GM21619 (cell line): Measurements from ENCODE around the gene ADRM1.

Experiments
- ATAC-seq: cut with Tn5 transposase; IDR thresholded peaks from one replicate; pipeline ENCODE4 v1.9.1; 2021; ENCODE audit not compliant: unreplicated experiment

Gene ADRM1

DNA sequence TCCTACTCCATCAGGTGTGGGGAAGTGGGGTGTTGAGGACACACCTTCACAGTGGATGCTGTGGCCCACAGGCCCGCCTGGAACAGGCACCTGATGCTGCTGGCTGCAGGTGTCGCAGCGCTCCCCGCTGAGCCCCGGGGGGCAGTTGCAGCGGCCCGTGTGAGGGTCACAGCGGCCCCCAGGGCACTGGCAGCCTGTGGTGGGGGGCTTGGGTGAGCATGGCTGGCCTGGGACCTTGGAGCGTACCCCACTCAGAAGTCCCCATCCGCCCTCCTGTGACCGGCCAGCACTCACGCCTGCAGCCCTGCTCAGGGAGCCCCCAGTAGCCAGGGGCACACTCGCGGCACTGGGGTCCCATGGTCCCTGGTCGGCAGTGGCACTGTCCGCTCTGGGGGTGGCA is 19.2 kb downstream of the ADRM1 start:
- no peak for ATAC-seq

DNA sequence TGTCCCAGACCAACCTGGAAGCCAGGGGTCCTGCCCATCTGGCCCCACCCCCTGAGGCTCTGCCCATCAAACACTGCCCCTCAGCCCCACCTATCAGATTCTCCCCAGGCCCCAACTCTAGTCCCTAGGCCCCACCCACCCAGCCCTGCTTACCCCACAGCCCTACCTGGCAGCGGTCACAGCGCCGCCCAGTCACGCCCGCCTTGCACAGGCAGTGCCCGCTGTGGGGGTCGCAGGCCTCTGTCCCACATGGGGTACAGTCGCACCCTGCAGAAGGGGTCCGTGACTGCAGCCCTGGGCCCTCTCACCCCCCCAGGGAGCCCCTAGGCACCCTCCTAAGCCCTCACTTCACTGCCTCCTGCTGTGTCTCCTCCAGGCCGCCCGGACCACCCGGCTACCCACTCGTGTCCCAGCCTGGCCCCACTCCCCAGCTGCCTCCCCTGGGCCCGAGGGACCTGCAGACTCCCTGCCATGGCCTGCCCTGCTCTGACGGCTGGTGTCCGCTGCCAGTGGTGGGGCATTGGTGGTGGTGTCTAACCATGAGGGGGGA is 19.8 kb downstream of the ADRM1 start:
- ATAC-seq: no peak

DNA sequence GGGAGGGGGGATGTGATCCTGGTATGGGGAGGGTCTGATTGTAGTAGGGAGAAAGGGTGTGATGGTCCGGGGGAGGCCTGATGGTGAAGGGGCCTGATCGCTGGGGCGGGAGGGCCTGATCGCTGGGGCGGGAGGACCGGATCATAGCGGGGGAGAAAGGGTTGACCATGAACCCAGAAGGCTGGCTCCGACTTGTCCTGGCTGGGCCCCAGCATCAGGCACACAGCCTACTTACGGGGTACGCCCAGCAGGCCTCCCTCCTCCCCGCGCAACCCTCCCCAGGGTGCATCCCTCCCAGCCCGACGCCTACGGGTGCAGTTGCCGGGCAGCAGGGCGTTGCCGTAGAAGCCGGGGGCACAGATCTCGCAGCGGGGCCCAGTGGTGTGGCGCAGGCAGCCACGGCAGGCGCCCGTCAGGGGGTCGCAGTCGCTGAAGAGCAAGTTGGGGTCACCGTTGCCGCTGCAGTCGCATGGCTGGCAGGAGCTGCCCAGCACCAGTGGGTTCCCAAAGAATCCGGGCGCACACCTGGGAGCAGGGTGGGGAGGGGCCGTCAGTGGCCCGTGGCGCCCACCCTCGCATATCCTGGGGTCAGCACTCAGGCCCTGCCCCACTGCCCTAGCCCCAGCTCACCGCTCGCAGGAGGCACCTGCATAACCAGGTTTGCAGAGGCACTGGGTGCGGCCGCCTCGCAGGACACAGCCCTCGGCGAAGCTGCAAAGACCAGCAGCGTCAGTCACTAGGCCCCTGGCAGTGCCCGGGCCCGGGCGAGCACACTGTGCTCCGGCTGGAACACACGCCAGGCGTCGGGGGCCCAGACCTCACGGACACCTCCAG is 20.6 kb downstream of the ADRM1 start:
- no peak for ATAC-seq

DNA sequence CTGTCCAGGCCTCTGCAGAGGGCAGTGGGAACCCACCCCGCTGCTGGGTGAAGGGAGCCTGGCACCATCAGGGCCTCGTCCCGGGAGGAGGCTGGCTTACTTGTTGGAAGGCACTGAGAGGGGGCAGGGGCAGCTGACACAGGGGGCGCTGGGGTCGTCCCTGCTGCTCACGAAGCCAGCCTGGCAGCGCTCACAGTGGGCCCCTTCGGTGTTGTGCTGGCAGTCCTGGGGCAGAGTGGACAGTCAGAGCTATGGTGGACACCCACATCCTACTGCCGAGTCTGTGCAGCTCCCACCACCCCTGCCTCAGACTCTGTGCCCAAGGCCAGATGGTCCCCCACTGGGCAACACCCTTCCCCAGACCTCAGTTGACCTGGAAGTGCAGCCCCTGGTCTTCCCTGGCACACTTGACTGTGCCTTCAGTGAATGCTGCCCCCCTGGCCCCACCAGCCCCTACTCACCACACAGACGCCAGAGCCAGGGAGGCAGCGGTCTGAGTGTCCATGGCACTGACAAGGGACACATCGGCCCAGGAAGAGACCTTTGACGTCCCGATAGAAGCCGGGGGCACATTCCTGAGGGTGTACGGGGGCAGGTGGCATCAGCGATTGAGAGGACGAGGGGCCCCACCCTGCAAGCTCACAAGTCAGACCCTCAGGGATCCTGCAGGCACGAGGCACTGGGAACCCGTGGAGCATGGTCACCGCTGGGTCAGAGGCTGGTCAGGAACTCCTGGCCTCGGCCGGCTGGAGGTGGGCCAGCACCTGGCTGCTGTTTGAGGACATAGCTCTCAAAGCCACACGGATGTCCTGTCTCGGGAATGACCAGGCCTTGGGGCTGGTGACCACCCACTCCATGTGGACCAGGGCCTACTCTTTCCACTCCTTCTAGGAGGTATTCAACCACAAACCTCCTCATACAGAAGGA is 21.4 kb downstream of the ADRM1 start:
- no peak for ATAC-seq

DNA sequence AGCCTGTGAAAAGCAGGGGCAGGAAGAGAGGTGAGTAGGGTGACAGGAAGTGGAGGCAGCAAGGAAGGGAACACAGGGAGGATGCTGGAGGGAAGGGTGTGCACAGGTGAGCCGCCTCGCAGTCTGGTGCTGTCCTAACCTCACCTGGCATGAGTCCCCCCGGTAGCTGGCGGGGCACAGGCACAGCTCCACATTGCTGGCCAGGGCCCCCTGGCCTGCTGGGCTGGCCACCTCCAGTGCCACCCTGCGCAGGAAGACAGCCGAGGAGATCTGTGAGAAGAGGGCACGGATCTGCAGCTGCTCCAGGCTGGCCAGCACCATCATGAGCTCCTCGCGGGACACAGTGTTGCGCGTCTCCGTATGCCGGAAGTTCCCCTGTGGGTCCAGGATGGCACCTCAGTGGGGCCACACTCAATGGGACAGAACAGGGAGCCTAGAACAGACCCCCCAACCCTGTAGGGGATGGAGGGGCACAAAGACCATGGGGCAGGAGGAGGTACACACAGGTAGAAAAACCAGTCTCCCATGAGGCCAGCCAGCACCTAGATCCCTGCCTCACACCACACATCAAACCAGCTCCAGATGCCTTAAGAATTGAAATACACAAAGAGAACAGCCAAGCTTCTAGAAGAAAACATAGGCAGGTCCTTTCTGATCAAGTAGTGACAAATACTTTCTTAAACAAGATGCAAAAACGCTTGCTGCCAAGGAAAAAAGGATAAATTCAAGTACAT is 22.5 kb downstream of the ADRM1 start:
- ATAC-seq: no peak

DNA sequence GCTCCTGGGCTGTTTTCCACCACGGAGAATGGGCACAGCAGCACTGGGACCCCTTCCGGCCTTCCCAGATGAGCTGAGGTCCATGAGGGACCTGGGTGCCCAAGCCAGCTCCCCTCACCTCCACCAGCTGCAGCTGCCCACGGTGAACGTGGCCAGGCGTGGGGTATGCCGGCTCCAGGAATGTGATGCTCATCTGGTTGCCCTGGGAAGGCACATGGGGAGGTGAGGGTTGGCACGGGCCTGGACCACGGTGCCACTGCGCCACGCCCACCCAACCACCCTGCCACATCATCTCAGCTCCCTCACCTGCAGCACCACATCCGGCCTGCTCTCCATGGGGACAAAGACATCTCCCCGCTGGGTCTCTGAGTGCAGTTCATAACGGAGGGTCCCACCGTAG is 23.8 kb downstream of the ADRM1 start:
- no peak for ATAC-seq

DNA sequence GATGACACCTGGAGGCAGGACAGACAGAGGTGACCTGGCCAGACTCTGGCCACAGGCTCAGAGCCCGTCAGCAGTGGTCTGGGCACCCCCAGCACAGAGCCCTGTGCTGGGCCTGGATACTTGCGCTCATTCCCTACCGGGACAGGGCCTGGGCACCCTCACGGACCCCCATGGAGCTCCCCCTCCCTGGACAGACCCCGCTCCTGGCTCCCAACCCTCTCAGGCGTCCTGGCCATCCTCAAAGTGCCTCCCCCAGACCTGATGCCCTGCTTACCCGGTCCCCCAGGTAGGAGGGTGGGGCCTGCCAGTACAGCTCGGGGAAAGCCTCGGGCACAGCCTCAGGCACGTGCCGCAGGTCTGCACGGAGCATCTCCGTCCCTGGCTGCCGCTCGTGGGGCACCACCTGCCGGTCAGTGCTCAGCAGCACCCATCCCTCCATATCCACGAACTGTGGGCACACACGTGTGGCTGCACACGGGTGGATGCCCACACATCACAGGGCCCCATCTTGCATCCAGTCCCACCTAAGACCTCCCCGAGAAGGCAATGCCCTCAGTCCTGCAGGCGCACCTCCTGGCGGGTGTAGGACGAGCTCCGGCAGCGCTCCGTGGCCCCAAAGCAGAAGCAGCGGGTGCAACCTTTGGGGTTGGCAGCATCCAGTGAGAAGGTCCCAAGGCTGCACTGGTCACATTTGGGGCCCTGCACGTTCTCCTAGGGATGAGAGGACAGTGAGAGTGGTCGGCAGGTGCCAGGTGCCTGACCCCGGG is 24.3 kb downstream of the ADRM1 start:
- ATAC-seq: no peak

DNA sequence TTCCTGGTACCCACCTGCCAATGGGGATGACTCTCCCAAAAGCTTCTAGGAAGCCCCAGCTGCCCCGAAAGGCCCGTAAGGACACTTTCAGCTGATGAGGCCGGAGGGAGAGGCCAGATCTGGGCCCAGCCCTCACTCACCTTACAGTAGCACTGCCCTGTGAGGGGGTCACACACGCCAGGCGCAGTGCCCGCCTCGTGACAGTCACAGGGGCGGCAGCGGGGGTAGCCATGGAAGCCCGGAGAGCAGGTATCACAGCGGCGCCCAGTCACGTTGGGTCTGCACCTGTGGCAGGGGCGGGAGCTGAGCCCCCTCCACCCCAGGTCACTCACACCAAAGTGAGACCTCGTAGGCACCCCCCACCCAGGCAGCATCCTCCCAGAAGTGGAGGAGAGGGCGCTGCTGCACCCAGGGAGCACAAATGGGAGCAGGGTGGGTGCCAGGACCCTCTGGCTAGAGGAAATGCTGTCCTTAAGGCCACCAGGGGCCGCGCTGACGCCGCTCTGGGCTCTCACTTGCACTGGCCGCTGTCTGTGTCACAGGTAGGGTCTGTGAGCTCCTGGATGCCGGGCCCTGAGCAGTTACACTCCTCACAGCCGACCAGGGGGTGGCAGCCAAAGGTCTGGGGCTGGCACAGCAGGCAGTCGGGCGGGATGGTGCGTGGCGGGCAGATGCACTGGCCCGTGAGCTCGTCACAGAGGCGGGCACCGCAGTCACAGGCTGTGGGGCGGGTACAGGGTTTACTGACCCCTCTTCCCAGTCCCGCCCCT is 25.1 kb downstream of the ADRM1 start:
- no peak for ATAC-seq

DNA sequence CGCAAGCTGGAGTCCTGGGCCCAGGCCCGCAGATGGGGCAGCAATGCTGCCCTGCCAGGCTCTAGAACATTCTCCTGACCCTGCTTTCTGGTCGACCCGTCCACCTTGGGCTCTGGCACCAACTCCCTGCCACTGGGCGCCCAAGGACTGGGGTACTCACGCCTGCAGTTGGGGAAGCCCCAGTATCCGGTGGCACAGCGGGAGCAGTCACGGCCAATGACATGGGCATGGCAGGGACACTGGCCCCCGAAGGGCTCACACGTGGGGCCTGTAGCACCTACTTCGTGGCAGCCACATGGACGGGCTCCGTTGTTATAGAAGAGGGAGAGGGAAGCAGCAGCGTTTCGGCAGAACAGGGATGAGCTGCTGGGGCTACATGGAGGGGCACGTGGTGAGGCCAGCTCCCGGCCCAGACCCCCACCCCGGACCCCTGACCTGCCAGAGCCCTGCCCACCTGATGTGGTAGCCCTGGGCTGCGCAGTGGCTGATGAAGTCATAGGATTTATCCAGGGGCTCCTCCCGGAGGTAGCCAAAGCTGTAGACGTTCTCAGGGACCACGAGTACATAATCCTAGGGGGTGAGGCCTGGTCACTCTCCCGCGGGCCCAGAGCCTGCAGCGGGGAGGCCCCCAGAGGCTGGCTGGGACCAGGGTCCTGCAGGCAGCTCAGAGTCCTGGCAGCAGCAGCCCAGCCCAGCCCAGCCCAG is 26.0 kb downstream of the ADRM1 start:
- no peak for ATAC-seq

DNA sequence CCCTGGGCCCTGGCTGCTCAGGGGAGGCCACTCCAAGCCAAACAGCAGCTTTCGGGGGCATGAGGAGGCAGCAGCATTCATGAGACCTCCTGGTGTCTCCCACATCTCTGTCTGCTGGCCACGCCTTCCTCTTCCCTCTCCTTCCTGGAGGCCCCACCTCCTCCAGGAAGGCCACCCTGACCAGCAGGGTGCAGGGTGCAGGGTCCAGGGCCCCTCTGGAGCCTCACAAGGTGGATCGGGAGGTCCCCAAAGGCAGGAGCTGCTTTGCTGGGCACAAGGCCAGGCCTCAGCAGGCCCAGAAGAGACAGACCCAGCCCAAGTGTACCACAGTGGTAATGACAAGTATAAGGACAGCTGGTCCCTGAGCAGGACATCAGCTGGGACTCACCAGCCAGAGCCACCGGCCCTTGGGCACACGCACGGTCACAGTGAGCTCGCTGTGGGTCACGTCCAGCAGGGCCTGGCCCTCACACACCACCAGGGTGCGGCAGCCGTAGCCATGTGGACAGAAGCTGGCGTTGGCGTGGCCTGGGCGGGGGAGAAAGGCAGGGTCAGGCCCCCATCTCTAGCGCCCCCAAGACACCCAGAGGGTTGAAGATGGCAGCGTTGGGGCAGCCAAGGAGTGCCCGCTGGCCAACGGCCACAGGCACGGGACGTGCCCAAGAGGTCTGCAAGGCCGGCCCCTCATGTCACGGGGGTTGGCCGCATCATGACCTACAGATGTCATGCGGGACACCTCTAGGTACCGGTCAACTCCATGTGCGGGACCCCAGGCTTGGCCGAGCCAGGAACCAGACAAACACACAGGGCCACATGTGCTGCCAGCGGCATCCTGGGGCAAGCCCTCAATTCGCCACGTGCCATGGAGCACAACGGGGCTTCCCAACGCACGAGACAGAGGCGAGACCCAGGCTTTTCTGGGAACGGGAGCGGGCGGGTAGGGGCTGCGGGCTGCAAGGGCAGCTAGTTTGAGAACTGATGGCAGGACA is 26.9 kb downstream of the ADRM1 start:
- no peak for ATAC-seq

DNA sequence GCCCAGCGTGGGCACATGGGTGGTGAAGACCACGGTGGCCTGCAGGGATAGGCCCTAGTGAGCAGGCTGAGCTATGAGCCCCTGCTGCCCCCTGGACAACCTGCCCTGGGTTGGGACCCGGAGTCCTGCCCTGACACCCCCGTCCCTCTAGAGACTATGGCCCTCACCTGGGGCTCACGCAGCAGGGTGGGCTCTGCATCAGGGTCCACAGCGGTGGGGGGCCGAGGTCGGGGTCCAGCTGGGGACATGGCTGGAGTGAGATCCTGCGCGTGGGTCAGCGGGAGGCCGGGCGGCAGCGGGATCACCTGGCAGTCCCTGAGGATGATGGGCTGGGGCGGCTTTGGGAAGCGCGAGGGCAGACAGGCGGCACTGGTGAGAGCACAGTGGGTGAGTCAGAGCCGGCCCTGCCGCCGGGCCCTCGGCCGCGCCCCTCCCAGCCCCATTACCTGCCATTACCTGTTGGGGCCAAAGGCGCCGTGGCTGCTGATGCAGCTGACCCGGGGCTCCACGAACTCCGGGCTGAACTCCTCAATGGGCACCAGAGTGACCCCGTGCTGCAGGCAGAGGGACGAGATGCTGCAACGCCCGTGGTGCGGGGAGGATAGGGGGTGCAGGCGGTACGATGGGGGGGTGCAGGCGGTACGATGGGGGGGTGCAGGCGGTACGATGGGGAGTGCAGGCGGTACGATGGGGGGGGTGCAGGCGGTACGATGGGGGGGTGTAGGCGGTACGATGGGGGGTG is 27.9 kb downstream of the ADRM1 start:
- no peak for ATAC-seq

DNA sequence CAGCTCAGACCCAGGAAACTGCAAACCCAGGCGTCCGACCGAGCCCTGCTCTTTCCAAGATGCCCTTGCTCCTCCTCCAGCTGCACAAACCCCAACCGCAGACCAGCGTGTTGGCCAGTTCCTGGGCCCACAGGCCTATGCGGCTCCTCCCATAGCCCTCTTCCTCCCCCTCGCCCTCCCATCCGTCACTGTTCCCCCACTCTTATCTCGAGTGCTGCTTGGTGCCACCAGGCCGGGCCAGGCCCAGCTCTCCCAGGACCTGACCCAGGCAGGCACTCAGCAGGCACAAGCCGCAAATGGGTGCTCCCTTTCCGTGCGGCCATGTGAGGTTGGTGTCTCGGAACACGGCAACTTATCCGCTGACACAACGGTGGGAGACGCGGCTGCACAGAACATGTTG is 28.6 kb downstream of the ADRM1 start:
- no peak for ATAC-seq

DNA sequence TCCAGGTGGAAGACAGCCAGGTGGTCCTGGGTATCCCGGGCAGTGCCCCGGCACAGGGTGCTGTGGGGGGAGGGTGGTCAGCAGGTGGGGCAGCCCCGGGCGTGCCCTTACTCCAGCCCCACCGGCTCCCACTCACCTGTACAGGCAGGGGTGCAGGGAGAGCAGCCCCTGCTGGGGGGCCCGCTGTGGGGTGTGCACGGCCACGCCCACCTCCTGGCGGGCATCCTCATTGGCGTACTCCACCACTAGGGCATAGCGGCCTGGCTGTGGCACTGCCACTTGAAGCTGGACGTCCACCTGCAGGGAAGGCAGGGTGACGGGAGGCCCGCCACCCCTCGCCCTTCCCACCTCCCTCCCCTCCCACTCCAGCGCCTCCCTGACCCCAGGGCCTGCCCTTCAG is 29.6 kb downstream of the ADRM1 start:
- ATAC-seq: no peak

DNA sequence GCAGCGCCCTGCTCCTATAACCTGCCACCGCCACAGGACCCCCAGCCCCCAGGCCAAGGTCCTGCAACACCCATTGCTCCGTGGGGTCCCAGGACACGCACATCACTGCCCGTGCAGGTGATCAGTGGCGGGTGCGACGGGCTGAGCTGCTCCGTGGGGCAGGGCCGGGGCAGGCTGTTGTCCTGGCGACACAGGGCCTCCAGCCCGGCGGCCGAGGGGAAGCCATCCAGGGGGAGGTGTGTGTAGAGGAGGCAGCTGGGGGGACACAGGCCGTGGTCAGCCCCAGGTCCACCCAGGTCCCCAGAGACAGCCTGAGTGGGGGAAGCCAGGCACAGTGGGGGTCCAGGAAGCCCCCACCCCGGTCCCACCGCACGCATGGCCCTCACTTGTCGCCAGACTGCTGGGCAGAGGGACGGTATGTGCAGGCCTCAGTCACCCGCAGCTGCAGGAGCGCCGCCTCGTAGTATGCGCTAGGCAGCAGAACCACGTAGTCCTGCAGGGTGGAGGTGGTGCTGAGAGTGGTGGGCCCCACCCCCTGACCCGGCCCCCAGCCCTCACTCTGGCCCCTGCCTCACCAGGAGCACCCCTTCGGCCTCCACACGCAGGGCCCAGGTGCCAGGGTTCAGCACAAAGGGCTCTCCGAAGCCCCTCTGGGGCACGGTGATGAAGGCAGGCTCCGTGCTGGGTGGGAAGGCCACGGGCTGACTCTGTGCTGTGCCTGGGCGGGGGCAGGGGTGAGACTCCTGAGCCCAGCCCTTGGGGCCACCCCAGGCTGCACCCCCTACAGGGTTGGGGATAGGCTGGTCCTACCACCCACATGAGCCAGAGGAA is 30.4 kb downstream of the ADRM1 start:
- no peak for ATAC-seq

DNA sequence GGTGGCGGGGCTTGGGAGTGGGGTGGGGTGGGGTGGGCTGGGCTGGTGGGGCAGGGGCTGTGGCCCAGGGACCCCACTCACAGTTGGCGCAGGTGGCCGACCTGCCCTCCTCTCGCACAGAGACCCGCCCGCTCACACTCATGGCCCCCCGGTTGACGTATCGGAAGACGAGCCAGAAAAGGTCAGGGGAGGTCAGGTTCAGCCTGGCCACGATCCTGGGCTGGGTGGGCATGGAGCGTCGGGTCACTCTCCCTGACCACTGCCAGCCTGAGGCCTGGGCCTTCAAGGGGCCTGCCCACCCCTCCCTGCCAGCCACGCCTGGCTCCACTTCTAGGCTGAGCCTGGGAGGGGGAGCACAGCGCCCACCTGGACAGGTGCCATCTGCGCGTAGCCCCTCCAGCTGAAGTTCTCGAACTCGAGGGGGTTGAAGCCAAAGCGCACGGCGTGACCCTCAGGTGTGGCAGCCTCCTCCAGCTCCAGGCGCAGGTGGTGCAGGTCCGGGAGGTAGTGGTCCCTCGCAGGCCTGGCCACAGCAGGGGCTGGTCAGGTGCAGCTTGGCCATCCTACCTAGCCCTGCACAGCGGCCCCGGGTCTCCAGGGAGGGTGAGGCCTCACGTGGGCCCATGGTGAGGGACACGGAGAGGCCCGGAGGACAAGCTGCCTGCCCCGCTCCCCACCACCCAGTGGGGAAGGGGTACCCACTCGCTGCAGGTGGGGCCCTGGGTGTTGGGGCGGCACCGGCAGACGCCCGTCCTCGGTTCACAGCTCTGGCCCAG is 31.2 kb downstream of the ADRM1 start:
- no peak for ATAC-seq

DNA sequence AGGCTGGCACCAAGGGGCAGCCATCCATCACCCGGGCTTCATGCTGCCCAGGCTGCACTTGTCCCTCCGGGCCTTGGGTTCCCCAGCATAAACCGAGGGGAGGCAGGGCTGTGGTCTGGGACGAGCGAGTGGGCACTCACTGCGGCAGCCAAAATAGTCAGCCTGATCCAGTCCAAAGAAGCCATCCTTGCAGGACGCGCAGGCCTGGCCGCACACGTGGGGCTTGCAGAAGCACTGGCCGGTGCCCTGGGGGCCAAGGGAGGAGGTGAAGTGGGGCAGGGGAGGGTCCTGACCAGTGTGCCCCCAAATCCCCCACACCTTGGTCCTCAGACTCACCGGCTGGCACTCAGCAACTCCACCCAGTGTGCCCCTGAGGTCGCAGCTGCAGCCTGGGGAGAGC is 32.1 kb downstream of the ADRM1 start:
- no peak for ATAC-seq
